ENCODE results near the gene PRKCG.

Gene PRKCG

DNA sequence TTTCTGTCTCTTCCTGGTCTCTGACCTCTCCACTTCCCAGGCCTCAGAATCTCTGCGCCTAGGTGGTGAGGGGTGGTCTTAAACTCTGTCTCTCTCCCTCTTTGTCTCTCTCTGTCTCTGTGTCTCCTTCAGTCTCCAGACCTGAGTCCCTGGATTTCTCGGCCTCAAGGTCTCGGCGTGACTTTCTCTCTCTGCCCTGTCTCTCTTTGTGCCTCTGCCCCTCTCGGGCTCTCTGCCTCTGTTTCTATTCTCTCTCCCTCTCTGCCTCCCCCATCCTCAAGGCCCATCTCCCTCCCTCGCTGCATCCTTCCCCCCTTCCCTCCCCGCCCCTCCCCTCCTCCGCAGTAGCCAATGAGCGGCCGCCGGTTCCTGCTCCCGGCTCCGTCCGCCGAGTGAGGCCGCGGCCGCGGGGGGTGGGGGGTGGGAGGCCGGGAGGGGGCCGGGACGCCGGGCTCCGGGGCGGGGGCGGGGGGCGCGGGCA is 27.0 kb downstream of the PRKCG start, which contains the start of gene CACNG7:
TSS of gene CACNG7 (plus strand) at position 344 of the 481 bp plus-strand sequence. CDS start 3,554 bp downstream, outside the sequence.
- H3K4me3 ChIP-seq (replicated peaks; ENCODE audit: low read depth, low read length) = no peak within 1 kb of the TSS
- no peaks in the 10 kb centered on the region for H3K36me3 ChIP-seq (ENCODE audit: control insufficient read depth, insufficient read depth, low read length)
- H3K27me3 ChIP-seq (replicated peaks; ENCODE audit: control insufficient read depth, insufficient read depth, low read length) = peaks cover 5% of the 10 kb centered on the region
- no peak for DNase-seq (ENCODE audit: extremely low read depth, insufficient read length)
- TF ChIP-seq, protein P1, sequence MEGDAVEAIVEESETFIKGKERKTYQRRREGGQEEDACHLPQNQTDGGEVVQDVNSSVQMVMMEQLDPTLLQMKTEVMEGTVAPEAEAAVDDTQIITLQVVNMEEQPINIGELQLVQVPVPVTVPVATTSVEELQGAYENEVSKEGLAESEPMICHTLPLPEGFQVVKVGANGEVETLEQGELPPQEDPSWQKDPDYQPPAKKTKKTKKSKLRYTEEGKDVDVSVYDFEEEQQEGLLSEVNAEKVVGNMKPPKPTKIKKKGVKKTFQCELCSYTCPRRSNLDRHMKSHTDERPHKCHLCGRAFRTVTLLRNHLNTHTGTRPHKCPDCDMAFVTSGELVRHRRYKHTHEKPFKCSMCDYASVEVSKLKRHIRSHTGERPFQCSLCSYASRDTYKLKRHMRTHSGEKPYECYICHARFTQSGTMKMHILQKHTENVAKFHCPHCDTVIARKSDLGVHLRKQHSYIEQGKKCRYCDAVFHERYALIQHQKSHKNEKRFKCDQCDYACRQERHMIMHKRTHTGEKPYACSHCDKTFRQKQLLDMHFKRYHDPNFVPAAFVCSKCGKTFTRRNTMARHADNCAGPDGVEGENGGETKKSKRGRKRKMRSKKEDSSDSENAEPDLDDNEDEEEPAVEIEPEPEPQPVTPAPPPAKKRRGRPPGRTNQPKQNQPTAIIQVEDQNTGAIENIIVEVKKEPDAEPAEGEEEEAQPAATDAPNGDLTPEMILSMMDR (IDR thresholded peaks at IDR 0.05; ENCODE audit: insufficient read depth, low read length, poor library complexity, severe bottlenecking) = no peak

DNA sequence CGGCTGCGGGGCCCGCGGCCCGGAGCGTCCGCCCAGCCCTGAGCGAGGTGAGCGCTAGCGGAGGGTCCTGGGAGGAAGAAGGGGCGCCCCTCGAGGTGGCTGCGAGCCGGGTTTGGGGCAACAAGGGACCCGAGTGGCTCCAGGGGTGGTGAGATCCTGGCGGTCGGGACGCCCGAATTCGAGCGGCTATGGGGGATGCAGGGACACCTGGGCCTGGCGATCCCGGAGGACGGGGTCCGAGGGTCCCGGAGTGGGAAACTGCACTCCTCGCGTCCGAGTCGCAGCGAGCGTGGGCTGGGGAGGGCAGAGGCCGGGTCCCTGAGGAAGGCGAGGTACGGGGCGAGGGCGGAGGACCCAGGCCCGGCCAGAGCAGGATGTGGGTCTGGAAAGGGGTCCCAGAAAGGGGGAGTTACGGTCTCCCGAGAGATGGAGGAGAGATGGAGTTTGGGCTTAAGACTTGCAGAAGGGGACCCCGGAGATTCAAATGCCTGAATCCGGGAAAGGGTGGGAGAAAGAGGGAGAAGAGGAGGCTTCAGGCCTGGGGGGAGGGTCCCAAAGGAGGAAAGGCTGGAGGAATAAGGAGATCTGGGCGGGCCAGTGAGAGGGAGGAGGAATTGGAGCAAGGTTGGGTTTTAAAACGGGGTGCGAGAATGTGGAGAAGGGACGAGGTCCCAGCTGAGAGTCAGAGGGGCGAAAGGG is 27.6 kb downstream of the PRKCG start:
- no peak for DNase-seq (ENCODE audit: extremely low read depth, insufficient read length)
- Histone ChIP-seq H3K27me3 (replicated peaks; ENCODE audit: control insufficient read depth, insufficient read depth, low read length) (peaks cover 5% of the 10 kb centered on the region), H3K4me3 (replicated peaks; ENCODE audit: low read depth, low read length) (no peak overlapping the region), H3K36me3 (ENCODE audit: control insufficient read depth, insufficient read depth, low read length) (no peaks in the 10 kb centered on the region)
- TF ChIP-seq, protein P1 (IDR thresholded peaks at IDR 0.05; ENCODE audit: insufficient read depth, low read length, poor library complexity, severe bottlenecking) = no peak

DNA sequence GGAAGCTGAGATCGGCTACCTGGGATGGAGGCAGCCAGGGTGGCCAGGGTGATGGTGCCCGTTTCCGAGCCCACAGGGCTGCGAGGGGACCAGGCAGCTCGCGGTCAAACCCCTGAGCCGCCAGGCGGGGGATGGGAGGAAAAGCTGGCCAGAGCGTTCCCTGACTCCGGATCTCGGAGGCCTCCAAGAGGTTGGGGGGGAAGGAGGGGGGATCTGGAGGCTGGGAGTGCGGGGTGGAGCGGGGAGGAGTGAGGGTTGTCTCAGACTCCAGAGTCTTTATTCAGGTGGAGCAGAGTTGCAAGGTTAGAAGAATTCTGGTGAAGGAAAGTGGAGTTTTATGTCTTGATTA is 28.1 kb downstream of the PRKCG start:
- no peaks in the 10 kb centered on the region for H3K36me3 ChIP-seq (ENCODE audit: control insufficient read depth, insufficient read depth, low read length)
- H3K27me3 ChIP-seq (replicated peaks; ENCODE audit: control insufficient read depth, insufficient read depth, low read length) = peaks cover 5% of the 10 kb centered on the region
- no peak for DNase-seq (ENCODE audit: extremely low read depth, insufficient read length)
- no peak overlapping the region for H3K4me3 ChIP-seq (replicated peaks; ENCODE audit: low read depth, low read length)
- TF ChIP-seq, protein P1 (IDR thresholded peaks at IDR 0.05; ENCODE audit: insufficient read depth, low read length, poor library complexity, severe bottlenecking) = no peak

DNA sequence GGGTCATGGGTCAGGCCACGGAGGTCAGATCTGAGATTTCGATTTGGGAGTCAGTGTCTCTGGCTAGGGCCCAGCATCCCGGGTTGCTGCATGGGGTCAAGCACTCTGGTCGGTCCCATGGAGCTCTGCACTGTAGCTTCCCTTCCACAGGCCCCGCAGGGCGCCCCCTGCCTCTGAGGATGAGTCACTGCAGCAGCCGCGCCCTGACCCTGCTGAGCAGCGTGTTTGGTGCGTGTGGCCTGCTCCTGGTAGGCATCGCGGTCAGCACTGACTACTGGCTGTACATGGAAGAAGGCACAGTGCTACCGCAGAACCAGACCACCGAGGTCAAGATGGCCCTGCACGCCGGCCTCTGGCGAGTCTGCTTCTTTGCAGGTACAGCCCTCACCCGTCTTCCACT is 30.7 kb downstream of the PRKCG start:
- no peak for DNase-seq (ENCODE audit: extremely low read depth, insufficient read length)
- TF ChIP-seq, protein P1 (IDR thresholded peaks at IDR 0.05; ENCODE audit: insufficient read depth, low read length, poor library complexity, severe bottlenecking) = peak; percentile 35
- Histone ChIP-seq H3K4me3 (replicated peaks; ENCODE audit: low read depth, low read length) (no peak overlapping the region), H3K36me3 (ENCODE audit: control insufficient read depth, insufficient read depth, low read length) (no peaks in the 10 kb centered on the region), H3K27me3 (replicated peaks; ENCODE audit: control insufficient read depth, insufficient read depth, low read length) (peaks cover 5% of the 10 kb centered on the region)

DNA sequence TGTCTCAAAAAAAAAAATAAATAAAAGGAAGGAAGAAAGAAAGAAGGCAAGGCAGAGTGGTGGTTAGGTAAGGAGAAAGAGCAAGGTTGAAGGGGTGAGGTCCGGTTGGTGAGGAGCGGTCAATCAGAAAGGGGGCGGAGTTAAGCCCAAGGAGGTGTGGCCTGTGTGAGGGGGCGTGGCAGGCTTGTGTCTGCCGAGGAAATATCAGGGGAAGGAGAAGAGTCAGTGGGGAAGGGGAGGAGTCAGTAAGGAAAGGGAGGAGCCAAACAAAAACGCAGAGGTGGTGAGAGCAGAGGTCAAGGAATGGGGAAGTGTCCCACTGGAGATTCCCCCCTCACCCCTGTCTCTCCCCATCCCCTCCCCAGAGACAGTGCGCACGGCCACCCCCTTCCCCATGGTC is 33.0 kb downstream of the PRKCG start:
- Histone ChIP-seq H3K4me3 (replicated peaks; ENCODE audit: low read depth, low read length) (no peak overlapping the region), H3K36me3 (ENCODE audit: control insufficient read depth, insufficient read depth, low read length) (no peaks in the 10 kb centered on the region), H3K27me3 (replicated peaks; ENCODE audit: control insufficient read depth, insufficient read depth, low read length) (no peaks in the 10 kb centered on the region)
- DNase-seq (ENCODE audit: extremely low read depth, insufficient read length) = no peak
- TF ChIP-seq, protein P1 (IDR thresholded peaks at IDR 0.05; ENCODE audit: insufficient read depth, low read length, poor library complexity, severe bottlenecking) = no peak

Data from GM06990 (cell line).